Fibroblast of skin of abdomen (primary cell): ENCODE results near the gene IQSEC3.

ENCODE experiments used
- DNase-seq: peaks from one replicate; pipeline ENCODE4 v3.0.0-alpha.2; 2013

IQSEC3 gene

DNA sequence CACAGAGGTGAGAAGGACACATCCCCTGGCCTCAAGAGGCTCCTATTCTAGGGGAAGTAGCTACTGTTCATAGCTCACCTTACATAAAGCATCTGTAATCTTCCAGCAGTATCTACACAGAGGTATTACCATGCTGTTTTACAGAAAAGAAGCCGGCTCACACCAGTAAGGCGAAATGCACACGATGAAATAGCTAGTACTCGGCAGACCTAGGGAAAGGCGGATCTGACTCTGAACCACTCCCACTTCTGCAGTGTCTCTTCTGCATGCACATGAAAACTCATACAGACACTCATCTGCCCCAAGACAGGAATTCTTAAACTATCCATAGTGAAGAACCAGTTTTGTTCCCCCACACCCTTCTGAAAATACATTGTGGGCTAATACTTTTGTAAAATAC is 73.6 kb downstream of the IQSEC3 start:
- no peak for DNase-seq

DNA sequence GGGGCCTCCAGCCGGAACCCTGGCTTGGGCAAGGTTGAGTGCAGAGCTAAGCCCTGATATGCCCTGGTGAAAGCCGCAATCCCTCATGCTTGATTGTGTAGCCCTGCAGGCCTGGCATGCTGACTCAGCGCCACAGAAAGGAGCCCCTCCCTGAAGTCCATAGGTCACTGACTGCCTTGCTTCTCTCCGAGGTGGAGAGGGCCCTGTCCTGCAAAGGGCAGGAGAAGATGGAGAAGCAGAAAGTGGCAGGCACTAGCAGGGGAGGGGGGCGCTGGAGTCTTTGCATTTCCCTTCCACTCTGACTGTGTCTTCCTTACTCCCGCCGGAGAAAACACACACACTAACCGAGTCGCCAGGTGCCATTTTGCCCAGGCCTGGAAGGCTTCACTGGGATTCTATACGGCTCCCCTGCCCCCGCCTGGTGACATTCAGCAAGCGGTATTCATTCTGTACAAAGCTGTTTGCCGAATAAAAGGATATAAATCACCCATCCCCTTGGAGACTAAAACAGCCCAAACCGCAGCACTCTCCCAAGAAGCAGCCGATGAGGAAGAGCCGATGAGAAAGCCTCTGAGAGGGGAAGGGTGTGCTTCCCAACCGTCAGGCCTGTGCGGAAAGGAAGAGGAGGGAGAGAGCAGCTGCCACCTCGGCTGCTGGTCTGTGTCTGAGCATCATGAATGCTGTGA is 77.5 kb downstream of the IQSEC3 start:
- peak; percentile 82 for DNase-seq

DNA sequence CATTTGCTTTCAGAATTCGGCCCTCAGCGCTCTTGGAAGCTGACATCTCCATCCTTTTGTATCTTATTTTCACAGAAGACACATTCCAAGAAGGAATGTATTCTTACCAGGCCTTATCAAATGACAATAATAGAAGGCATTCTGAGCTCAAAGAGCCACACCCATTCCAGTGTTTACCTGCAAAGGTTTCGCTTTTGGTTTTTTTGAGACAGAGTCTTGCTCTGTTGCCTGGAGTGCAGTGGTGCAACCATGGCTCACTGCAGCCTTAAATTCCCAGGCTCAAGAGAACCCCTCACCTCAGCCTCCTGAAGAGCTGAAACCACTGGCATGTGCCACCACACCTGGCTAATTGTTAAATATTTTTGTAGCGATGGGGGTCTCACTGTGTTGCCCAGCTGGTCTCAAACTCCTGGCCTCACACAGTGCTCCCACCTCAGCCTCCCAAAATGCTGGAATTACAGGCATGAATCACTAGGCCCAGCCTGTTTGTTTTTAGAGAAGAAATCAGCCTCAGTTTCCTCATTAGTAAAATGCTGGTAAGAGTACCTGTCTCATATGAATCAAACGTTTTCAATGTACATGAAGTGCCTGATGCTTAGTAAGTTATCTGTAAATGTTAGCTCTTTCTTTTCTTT is 78.2 kb downstream of the IQSEC3 start:
- no peak for DNase-seq

GRCh38 chr12:145369-145960 is 78.9 kb downstream of the IQSEC3 start:
- DNase-seq, result no peak

GRCh38 chr12:147242-147641 is 80.7 kb downstream of the IQSEC3 start:
- no peak for DNase-seq

DNA sequence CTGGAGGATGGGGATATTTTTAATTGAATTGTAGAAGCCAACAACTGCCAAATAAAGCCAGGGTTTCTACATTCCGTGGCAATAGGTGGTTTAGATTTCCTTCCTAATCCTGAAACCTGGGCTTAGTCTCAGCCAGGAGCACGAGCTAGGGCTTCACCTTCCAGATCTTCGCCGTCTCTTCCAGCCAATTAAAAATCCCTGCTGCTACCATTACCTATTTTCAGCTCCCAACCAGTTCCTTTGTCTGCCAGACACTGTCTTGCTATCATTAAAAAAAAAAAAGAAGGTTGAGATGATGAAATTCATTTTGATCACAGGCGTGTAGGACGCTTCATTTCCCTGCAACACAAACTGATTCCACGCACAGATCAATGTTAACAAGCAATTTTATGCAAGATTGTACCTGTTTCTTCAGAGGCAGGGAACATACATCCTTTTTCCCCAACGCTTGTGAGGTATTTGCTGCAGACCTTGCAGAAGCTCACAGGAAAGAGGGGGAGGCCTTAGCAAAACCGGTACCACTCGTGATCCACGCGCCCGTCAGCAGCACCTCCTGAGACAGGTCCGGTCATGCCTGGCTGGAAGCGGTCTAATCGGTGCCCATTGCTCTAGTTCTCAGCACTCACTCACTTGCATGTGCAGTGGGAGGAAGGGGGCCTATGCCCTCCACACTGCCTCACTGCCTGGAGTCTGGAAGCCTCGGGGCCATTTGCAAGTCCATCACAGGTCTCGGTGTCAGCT is 82.3 kb downstream of the IQSEC3 start:
- DNase-seq, result no peak

GRCh38 chr12:151579-151978 is 85.0 kb downstream of the IQSEC3 start:
- no peak for DNase-seq

- DNase-seq, result no peak
Observed at GRCh38 chr12:152440-152839, 85.9 kb downstream of the IQSEC3 start.

DNA sequence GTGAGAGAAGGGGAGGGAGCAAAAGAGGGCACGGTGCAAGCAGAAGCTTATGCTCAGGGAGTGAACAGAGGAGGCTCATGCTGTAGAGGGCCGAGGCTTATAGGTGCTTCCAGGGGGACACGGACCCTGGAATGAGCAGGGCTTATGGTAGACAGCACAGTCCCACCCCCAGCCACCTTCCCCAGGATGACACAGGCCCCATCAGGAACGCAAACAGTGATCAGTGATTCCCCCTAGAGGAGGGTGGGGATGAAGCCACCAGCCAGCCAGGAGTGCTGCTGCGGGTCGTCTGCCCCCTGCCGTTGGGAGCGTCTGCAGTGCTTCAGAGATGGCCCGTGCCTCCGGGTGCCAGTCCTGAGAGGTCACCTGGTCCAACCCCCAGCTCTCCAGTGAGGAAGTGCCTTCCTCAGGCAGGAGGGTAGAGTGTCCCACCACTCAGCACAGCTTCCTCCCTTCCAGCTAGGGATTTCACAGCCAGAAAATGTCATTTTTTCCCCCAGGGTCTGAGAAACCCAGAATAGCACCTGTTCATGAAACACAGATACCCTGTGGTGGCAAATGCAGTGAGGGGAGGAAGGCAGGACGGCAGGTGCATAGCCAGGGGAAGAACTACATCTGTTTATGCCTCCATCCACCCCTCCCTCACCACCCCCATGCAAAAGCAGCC is 86.6 kb downstream of the IQSEC3 start:
- DNase-seq, result peak; percentile 43

- DNase-seq, result no peak
Observed at GRCh38 chr12:154058-154457, 87.5 kb downstream of the IQSEC3 start.

DNA sequence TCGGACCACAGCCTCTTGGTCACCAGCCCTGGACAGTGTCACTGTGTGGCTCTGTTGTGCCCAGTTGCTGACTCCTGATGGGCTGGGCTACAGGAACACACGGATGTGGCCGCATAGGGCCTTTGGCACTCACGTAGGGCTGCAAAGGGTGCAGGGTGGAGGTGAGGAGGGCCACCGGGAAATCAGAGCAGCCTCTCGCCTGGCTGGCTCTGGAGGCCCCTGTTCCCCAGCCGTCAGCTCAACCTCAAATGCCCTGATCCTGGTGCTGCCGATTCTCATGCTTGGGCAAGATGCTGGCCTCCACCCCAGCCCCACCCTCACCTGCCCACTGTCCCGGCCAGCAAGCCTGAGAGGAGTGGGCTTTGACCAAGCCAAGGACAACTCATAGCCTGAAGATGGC is 88.4 kb downstream of the IQSEC3 start:
- DNase-seq, result no peak

DNA sequence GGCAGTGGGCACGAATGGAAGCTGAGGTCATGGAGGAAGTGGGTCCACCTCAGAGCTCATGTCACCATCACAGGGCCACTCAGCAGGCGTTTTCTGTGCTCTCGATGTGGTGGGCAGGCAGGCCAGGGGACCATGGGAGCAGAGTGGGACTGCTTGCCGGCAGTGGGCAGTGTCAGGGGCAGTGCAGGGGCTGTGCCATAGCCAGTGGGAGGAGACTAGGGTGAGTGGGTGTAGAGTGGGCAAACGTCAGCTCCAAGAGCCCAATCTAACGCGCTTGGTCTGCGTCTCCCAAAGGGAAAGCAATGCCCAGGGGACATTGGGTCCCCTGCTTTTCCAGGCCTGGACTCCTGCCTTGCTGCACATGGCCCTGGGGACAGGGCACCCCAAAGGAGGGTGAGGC is 89.1 kb downstream of the IQSEC3 start:
- DNase-seq, result no peak

GRCh38 chr12:156945-157344 is 90.4 kb downstream of the IQSEC3 start:
- no peak for DNase-seq

DNA sequence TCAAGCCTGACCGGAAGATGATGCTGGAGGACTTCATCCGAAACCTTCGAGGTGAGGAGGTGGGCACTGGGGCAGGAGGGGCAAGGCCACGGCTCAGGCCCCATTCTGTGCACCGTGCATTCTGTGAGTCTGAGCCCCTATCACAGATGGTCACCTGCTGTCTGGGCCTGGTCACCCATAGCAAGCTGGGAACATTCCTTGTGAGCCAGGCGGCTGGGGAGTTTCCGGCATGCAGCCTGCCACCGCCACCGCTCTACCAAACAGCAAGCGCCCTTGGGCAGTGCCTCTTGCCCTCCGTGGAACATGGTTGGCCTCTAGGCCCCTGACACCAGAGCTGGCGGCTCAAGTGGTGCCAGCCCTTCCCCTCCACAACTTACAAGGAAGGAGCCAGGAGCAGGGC is 91.1 kb downstream of the IQSEC3 start:
- no peak for DNase-seq

GRCh38 chr12:159156-159782 is 92.7 kb downstream of the IQSEC3 start:
- DNase-seq, result no peak

DNA sequence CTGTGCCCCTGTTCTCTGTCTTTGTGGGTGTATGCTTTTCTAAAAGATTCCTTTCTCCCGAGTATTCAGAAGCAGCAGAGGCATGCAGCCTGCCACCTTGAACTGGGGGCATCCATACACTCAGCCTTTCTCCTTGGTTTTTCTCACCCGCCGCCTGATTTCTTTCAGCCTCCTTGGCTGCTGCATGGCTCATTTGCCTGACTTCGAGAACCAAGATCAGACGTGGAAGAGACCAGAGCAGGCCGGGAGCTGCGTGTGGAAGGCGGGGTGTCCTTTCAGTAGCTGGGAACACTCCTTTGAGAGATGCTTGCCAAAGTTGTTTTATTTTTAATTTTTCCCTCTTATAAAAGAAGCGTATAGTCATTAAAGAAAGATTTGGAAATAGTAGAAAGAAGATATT is 94.3 kb downstream of the IQSEC3 start:
- no peak for DNase-seq

DNA sequence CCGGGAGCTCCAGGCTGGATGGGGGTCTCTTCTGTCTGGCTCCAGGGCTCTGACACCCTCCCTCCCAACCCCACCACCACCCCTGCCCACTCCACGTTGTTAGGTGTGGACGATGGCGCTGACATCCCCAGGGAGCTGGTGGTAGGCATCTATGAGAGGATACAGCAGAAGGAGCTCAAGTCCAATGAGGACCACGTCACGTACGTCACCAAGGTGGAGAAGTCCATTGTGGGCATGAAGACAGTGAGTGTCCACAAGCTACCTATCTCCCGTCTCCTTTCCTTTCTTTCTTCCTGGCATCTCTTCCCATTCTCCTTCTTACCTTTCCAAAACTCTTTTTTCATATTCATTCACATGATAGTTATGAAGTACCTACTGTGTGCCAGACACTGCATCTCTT is 95.3 kb downstream of the IQSEC3 start:
- no peak for DNase-seq

- DNase-seq, result no peak
Observed at GRCh38 chr12:162467-163307, 96.1 kb downstream of the IQSEC3 start.

DNA sequence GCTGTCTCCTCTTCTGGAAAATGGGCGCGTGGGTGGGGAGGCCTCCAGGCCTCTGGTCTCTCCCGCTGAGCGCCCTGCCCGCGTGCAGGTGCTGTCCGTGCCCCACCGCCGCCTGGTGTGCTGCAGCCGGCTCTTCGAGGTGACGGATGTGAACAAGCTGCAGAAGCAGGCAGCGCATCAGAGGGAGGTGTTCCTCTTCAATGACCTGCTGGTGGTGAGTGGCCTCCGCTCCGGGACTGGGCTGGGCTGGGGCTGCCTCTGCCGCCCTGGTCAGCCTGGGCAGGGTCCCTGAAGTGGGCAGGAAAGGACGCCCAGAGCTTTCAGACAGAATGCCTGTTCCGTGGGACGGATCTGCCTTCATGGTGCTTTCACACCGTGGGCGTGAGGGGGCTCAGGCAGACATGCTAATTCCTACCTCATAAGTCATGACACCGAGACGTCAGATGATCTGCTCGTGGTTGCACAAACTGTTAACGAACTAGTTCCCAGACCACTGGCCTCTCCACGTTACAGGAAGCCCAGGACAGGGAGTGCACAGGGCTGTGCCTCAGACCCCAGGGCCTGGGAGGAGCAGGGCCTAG is 96.9 kb downstream of the IQSEC3 start:
- DNase-seq, result no peak

GRCh38 chr12:164207-164606 is 97.6 kb downstream of the IQSEC3 start:
- DNase-seq, result no peak

- DNase-seq, result no peak
Observed at GRCh38 chr12:165862-166368, 99.3 kb downstream of the IQSEC3 start.
